GM12875 (cell line): ENCODE results near the gene SLC25A22.

ENCODE experiments used
- H3K4me3 ChIP-seq: one replicate; pipeline ENCODE4 v1.5.1; 2011; ENCODE audit warnings: low read depth, low read length, control low read depth
- TF ChIP-seq, protein P1 (sequence below): IDR thresholded peaks from 2 replicates; pipeline ENCODE4 v1.5.1; 2011; ENCODE audit warnings: low read depth, mild to moderate bottlenecking, control low read depth, inconsistent platforms, low read length, moderate library complexity, borderline replicate concordance; ENCODE audit not compliant: insufficient read depth

SLC25A22 gene

DNA sequence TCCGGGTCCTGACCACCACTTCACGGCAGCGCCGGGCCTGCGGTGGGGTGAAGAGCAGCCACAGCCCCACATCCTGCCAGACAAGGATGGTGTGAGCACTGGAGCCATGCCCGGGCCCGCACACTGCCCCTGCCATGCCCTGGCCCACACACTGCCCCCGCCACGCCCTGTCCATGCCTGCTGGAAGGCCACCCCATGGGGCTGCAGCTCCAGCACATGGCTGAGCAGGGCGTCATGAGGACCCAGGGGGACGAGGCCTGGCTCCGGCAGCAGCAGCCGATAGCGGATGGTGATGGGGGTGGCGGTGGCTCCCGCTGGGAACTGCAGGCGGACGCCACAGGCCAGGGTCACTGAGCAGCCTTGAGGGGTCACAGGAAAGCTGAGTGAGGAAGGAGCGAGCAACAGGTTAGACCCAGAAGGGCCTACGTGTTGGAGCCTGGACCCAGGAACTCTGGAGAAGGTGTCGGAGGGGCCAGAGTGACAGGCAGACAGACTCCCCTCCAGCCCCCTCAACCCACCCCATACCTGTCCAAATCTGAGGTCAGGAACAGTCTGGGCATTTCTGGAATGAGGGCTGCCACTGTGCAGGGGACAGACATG, 4.0 kb upstream of the SLC25A22 start:
- TF ChIP-seq, protein P1, sequence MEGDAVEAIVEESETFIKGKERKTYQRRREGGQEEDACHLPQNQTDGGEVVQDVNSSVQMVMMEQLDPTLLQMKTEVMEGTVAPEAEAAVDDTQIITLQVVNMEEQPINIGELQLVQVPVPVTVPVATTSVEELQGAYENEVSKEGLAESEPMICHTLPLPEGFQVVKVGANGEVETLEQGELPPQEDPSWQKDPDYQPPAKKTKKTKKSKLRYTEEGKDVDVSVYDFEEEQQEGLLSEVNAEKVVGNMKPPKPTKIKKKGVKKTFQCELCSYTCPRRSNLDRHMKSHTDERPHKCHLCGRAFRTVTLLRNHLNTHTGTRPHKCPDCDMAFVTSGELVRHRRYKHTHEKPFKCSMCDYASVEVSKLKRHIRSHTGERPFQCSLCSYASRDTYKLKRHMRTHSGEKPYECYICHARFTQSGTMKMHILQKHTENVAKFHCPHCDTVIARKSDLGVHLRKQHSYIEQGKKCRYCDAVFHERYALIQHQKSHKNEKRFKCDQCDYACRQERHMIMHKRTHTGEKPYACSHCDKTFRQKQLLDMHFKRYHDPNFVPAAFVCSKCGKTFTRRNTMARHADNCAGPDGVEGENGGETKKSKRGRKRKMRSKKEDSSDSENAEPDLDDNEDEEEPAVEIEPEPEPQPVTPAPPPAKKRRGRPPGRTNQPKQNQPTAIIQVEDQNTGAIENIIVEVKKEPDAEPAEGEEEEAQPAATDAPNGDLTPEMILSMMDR: no peak
- H3K4me3 ChIP-seq: no peak overlapping the region

DNA sequence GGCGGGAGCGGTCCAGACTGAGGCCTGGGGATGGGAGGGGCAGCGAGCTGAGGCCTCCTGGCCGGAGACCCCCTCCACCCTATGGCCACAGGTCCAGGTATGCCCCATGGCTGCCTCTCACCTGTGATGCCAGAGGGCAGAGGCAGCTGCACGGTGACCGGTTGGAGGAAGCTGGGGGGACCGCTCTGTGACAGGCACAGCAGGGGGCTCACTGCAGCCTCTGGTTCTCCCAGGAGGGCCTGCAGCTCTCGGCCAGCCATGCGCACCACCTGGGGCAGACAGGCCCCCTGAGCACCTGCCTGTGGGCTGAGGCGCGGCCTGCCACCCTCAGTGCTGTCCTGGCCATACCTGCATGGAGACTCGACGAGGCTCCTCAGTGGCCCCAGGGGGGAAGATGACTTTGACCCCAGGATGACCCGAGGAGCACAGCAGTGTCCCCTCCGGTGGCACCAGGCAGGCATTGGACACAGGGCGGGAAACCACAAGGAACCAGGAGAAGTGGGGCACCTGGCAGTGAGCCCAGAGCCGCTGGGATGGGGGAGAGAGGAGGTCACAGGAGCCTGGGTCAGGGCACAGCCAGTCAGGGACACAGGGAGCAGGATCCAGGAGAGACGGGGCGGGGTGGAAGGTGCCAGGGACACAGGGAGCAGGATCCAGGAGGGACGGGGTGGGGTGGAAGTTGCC, 3.2 kb upstream of the SLC25A22 start:
- TF ChIP-seq, protein P1: no peak
- H3K4me3 ChIP-seq: no peak overlapping the region

DNA sequence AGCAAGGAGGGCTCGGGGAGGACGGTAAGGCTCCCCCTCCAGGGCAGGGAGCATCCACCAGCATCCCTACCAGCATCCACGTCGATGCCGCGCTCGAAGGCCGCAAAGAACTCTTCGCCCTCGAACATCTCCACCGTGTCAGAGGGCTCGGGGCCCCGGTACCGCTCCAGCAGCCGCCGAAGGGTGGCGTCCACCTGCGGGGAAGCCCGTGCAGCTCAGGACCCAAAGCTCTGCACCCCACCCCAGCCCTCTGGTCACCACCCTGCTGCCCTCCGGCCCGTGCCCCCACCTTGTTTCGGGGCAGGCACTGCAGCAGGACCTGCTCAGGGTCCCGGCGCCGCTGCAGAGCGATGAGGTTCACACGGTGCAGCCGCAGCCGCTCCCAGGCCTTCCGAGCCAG, 2.4 kb upstream of the SLC25A22 start:
- no peak overlapping the region for H3K4me3 ChIP-seq
- TF ChIP-seq, protein P1: no peak

DNA sequence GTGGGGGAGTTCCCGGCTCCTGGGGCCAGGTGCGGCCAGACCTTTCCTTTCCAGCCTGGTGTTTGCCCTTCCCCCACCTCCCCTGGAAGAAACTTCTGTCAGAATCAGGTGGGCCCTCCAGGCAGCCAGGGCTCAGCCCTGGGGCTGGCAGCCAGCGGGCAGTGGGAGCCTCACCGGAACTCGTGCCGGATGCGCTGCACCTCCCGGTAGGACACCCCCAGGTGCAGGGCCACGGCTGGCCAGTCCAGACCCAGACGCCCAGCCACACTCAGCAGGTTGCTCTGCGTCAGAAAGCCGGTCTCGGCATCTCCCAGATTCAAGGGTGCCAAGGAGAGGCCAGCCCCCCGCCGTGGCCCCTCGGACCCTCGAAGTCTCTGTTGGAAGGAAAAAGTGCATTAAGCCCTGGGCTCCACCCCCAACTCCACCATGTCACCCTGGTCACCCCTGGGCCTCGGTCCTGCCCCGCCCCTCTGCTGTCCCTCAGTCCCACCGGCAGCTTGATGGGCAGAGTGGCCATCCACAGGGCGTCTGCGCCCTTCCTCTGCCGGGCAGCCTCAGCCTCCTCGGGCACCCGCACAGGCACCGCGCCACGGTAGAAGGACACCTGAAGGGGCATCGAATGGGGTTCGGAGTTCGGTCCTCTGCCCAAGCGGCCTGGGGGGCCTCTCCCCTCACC, 1.7 kb upstream of the SLC25A22 start:
- TF ChIP-seq, protein P1: no peak

DNA sequence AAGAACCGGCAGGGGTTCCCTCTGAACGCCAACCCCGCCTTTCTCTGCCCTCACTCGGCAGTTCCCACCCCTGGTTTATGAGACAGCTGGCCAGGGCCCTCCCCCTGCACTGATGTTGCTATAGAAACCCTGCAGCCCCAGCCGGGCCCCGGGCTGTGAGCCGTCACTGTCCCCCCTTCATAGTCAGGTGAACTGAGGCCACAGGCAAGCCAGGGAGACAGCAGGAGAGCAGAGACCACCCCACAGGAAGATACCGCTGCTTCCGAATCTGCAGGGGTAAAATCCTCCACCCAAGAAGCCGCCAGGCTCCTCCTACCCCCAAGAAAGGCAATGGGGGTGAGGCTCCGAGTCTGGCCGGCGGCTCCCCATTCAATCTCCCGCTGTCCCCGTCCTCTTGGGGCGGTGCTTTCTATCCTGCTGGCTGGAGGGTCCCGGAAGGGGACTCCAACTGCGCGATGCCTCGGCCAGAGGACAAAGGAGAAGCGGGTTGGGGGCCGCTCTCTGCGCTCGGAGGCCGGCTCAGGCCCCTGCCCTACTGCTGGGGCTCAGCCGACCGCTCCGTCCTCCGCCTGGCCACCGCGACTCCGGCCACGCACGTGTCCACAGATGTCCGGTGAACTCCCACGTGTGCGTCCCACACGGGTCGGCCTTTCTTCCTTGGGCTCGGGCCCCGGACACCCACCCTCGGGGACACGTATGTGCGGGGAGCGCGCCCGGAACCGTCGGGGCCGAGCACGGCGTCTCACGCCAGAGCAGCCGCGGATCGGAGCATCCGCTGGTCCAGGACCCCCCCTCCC, 587 bp downstream of the SLC25A22 start:
- H3K4me3 ChIP-seq: peak overlapping the region; percentile 83
- TF ChIP-seq, protein P1: no peak

More for the DNA sequence above, 1.7 kb upstream of the SLC25A22 start:
- no peak overlapping the region for H3K4me3 ChIP-seq

DNA sequence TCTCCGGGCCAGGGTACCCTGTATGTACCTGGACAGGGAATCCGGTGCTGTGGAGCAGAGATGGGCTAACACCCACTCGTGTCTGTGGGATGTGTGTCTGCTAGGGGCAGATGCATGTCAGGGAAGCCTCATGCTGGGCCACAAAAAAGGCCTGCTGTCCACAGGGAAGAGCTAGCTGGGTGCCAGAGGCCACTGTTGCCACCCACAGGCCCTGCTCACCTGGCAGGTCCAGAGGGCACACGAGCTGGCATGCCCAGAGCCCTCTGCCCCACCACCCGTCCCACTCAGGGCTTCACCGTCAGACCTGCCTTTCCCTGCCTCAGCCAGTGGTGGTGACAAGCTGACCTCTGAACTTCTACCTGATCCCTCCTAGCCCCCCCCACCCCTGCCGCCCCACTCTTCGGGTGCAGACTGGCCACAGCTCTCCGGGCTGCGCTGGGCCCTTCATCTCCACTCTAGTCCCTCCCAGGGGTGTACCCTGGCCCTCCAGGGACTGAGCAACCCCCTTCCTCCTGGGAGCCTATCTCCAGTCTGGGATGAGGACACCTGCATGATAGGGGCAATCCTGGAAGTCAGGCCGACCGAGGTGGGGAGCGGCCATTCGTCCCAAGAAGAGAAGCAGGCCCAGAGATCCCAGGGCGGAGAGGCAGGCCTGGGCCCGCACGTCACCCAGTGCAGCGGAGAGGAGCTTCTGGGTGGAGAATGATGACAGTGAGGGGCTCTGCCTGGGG, 1.4 kb downstream of the SLC25A22 start:
- TF ChIP-seq, protein P1: no peak
- peak overlapping the region; percentile 83 for H3K4me3 ChIP-seq
